ENCODE data around the gene LAMB4. TPM values are rescaled to one million over a fixed set of nuclear protein-coding genes. Genes with fewer than 3 reads are reported as not detected.
A peak's percentile ranks its signal among the peaks of the same experiment; 100 is the strongest.

LAMB4 gene
- total RNA-seq, 1 donor from 2014 or later, result not detected

GRCh38 chr7:108004220-108005142 lies 125.7 kb downstream of the LAMB4 start:
- TF ChIP-seq, protein P1, sequence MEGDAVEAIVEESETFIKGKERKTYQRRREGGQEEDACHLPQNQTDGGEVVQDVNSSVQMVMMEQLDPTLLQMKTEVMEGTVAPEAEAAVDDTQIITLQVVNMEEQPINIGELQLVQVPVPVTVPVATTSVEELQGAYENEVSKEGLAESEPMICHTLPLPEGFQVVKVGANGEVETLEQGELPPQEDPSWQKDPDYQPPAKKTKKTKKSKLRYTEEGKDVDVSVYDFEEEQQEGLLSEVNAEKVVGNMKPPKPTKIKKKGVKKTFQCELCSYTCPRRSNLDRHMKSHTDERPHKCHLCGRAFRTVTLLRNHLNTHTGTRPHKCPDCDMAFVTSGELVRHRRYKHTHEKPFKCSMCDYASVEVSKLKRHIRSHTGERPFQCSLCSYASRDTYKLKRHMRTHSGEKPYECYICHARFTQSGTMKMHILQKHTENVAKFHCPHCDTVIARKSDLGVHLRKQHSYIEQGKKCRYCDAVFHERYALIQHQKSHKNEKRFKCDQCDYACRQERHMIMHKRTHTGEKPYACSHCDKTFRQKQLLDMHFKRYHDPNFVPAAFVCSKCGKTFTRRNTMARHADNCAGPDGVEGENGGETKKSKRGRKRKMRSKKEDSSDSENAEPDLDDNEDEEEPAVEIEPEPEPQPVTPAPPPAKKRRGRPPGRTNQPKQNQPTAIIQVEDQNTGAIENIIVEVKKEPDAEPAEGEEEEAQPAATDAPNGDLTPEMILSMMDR (IDR thresholded peaks at IDR 0.05), result no peak
- Histone ChIP-seq H3K4me3 (no peak overlapping the region), H3K27ac (no peak overlapping the region), H3K4me1 (peaks cover 48% of the 10 kb centered on the region), H3K27me3 (ENCODE audit: low read depth) (peaks cover 34% of the 10 kb centered on the region), H3K36me3 (no peaks in the 10 kb centered on the region), H3K9me3 (no peaks in the 10 kb centered on the region)
- intact Hi-C loops (cut with DNase I), result no loop called here
- no peak for DNase-seq
- no peak for ATAC-seq

GRCh38 chr7:108003599-108003935 lies 126.6 kb downstream of the LAMB4 start:
- peaks cover 48% of the 10 kb centered on the region for H3K4me1 ChIP-seq
- H3K27ac ChIP-seq, result peak overlapping the region; percentile 82
- TF ChIP-seq, protein P1 (IDR thresholded peaks at IDR 0.05), result no peak
- H3K36me3 ChIP-seq, result no peaks in the 10 kb centered on the region
- intact Hi-C loops (cut with DNase I), result no loop called here
- H3K9me3 ChIP-seq, result no peaks in the 10 kb centered on the region
- peak overlapping the region; percentile 69 for H3K4me3 ChIP-seq
- DNase-seq (no peak), ATAC-seq (no peak)
- H3K27me3 ChIP-seq (ENCODE audit: low read depth), result peaks cover 34% of the 10 kb centered on the region

GRCh38 chr7:108002726-108003598 lies 127.2 kb downstream of the LAMB4 start, which contains the start of gene LAMB1:
LAMB1 (minus strand) TSS chr7:108003161; CDS start chr7:108002885, 276 bp downstream.
- H3K9me3 ChIP-seq, result no peaks in the 10 kb centered on the region
- H3K27me3 ChIP-seq (ENCODE audit: low read depth), result peaks cover 34% of the 10 kb centered on the region
- DNase-seq (peak; percentile 60), ATAC-seq (peak; percentile 72 to 78)
- H3K36me3 ChIP-seq, result no peaks in the 10 kb centered on the region
- peak within 1 kb of the TSS; percentile 82 for H3K27ac ChIP-seq
- peak within 1 kb of the TSS; percentile 69 for H3K4me3 ChIP-seq
- intact Hi-C loops (cut with DNase I), result no loop called here
- H3K4me1 ChIP-seq, result peaks cover 48% of the 10 kb centered on the region
- TF ChIP-seq, protein P1 (IDR thresholded peaks at IDR 0.05), result no peak

- Histone ChIP-seq H3K4me1 (peaks cover 48% of the 10 kb centered on the region), H3K27ac (peak overlapping the region; percentile 82), H3K36me3 (no peaks in the 10 kb centered on the region), H3K9me3 (no peaks in the 10 kb centered on the region), H3K4me3 (peak overlapping the region; percentile 69), H3K27me3 (ENCODE audit: low read depth) (peaks cover 34% of the 10 kb centered on the region)
- no peak for DNase-seq
- ATAC-seq, result peak; percentile 42 to 54
- TF ChIP-seq, protein P1 (IDR thresholded peaks at IDR 0.05), result no peak
- intact Hi-C loops (cut with DNase I), result no loop called here
Measured at GRCh38 chr7:108001764-108002725, 128.1 kb downstream of the LAMB4 start.
